Liver (tissue), 3 donors: Measurements from ENCODE around the gene NACAD.

Experiments
- CTCF ChIP-seq: fragments of 150-350 bp; IDR thresholded peaks from 2 replicates; pipeline ENCODE4 v1.5.1; 2017; ENCODE audit warnings: improper control_type of control experiment, low read depth, low read length; ENCODE audit not compliant: missing input control
- EGR1 ChIP-seq, 2 donors: IDR thresholded peaks; 2 replicates each; pipeline ENCODE4 v1.6.1; 2016 to 2018; ENCODE audit warnings: antibody characterized with exemption in 2 of 2, low read depth in 2 of 2
- GABPA ChIP-seq, 2 donors: IDR thresholded peaks in 1 of 2; conservative IDR thresholded peaks in 1 of 2; 2 replicates each; pipeline ENCODE4 v1.6.1; 2016; ENCODE audit warnings: antibody characterized with exemption in 2 of 2, mild to moderate bottlenecking in 1 of 2, moderate library complexity in 1 of 2
- HNF4A ChIP-seq, 2 donors: conservative IDR thresholded peaks; 2 replicates each; pipeline ENCODE4 v1.6.1; 2016; ENCODE audit warnings: antibody characterized with exemption in 2 of 2, mild to moderate bottlenecking in 2 of 2
- HNF4G ChIP-seq: IDR thresholded peaks from 2 replicates; pipeline ENCODE4 v1.6.1; 2016; ENCODE audit warnings: antibody characterized with exemption
- JUND ChIP-seq, 2 donors: IDR thresholded peaks; 2 replicates each; pipeline ENCODE4 v1.6.1; 2016; ENCODE audit warnings: antibody characterized with exemption in 2 of 2
- MAX ChIP-seq: IDR thresholded peaks from 2 replicates; pipeline ENCODE4 v1.6.1; 2016; ENCODE audit warnings: antibody characterized with exemption
- NR2F2 ChIP-seq: IDR thresholded peaks from 2 replicates; pipeline ENCODE4 v1.6.1; 2016; ENCODE audit warnings: antibody characterized with exemption
- RAD21 ChIP-seq, 2 donors: IDR thresholded peaks; 2 replicates each; pipeline ENCODE4 v1.6.1; 2016; ENCODE audit warnings: antibody characterized with exemption in 2 of 2, mild to moderate bottlenecking in 2 of 2
- REST ChIP-seq: IDR thresholded peaks from 2 replicates; pipeline ENCODE4 v1.6.1; 2016; ENCODE audit warnings: antibody characterized with exemption, mild to moderate bottlenecking
- RXRA ChIP-seq, 2 donors: IDR thresholded peaks; 2 replicates each; pipeline ENCODE4 v1.6.1; 2017 to 2018; ENCODE audit warnings: antibody characterized with exemption in 2 of 2, mild to moderate bottlenecking in 1 of 2
- SP1 ChIP-seq: IDR thresholded peaks from 2 replicates; pipeline ENCODE4 v1.6.1; 2018; ENCODE audit warnings: antibody characterized with exemption, mild to moderate bottlenecking
- TAF1 ChIP-seq: conservative IDR thresholded peaks from 2 replicates; pipeline ENCODE4 v1.6.1; 2016; ENCODE audit warnings: antibody characterized with exemption, mild to moderate bottlenecking
- ZBTB33 ChIP-seq: IDR thresholded peaks from 2 replicates; pipeline ENCODE4 v1.6.1; 2016; ENCODE audit warnings: antibody characterized with exemption
- donor health status: healthy.
- donor health status: healthy.

- TF ChIP-seq ZBTB33 (no peak), RAD21 (IDR thresholded peaks at IDR 0.05) (no peak), CTCF (no peak), JUND (IDR thresholded peaks at IDR 0.05) (no peak), GABPA (IDR thresholded peaks at IDR 0.05 in 1 of 2, conservative IDR thresholded peaks at IDR 0.05 in 1 of 2) (no peak), NR2F2 (no peak), MAX (no peak), REST (no peak), EGR1 (IDR thresholded peaks at IDR 0.05; ENCODE audit: low read depth in 2 of 2) (no peak), TAF1 (no peak), HNF4G (no peak), RXRA (IDR thresholded peaks at IDR 0.05) (no peak), HNF4A (conservative IDR thresholded peaks at IDR 0.05) (no peak), SP1 (no peak)
Observed at GRCh38 chr7:45112648-45113047, 23.9 kb upstream of the NACAD start.
